Ureter (tissue), 1 donor: ENCODE results near the gene AKR1B1. TPM values are rescaled to one million over a fixed set of nuclear protein-coding genes. Genes with fewer than 3 reads are reported as not detected.

Source experiments
- DNase-seq: peaks from one replicate; pipeline ENCODE4 v3.0.0-alpha.2; 2020; ENCODE audit warnings: low spot score
- total RNA-seq: library from RNA; stranded (reverse); gene quantifications from one replicate; pipeline ENCODE4 v1.2.4, GENCODE V29; 2023
- donor health status: DM: yes; HTN: yes; CAD: no.

Gene AKR1B1
- total RNA-seq, 1 donor from 2014 or later = 66.6 TPM

- no peak for DNase-seq
These were observed 14.5 kb downstream of the AKR1B1 start for GRCh38 chr7:134444198-134444960.

GRCh38 chr7:134443396-134444070, 15.4 kb downstream of the AKR1B1 start:
- DNase-seq = no peak

- no peak for DNase-seq
These were observed 16.3 kb downstream of the AKR1B1 start for GRCh38 chr7:134442441-134443220.

- DNase-seq = no peak
These were observed 17.6 kb downstream of the AKR1B1 start for GRCh38 chr7:134441264-134441663.

- DNase-seq = peak; percentile 10
These were observed 18.4 kb downstream of the AKR1B1 start for GRCh38 chr7:134440476-134440875.

- peak; percentile 36 for DNase-seq
These were observed 18.8 kb downstream of the AKR1B1 start for GRCh38 chr7:134440067-134440466.

GRCh38 chr7:134438946-134439345, 20.0 kb downstream of the AKR1B1 start:
- DNase-seq = no peak

- no peak for DNase-seq
These were observed 23.6 kb downstream of the AKR1B1 start for GRCh38 chr7:134435161-134435920.

- DNase-seq = no peak
These were observed 24.2 kb downstream of the AKR1B1 start for GRCh38 chr7:134434701-134435100.

- DNase-seq = no peak
These were observed 25.5 kb downstream of the AKR1B1 start for GRCh38 chr7:134433430-134433829.

GRCh38 chr7:134432296-134433152, 26.4 kb downstream of the AKR1B1 start:
- peak; percentile 88 for DNase-seq

- no peak for DNase-seq
These were observed 27.1 kb downstream of the AKR1B1 start for GRCh38 chr7:134431815-134432214.

GRCh38 chr7:134429481-134429880, 29.4 kb downstream of the AKR1B1 start:
- DNase-seq = no peak

GRCh38 chr7:134428942-134429341, 30.0 kb downstream of the AKR1B1 start:
- no peak for DNase-seq

GRCh38 chr7:134427896-134428295, 31.0 kb downstream of the AKR1B1 start:
- no peak for DNase-seq

- no peak for DNase-seq
These were observed 33.1 kb downstream of the AKR1B1 start for GRCh38 chr7:134425777-134426176.

GRCh38 chr7:134422638-134423037, 36.3 kb downstream of the AKR1B1 start:
- DNase-seq = no peak

GRCh38 chr7:134422008-134422407, 36.9 kb downstream of the AKR1B1 start:
- DNase-seq = no peak

GRCh38 chr7:134420424-134421125, 38.3 kb downstream of the AKR1B1 start:
- DNase-seq = peak; percentile 53

GRCh38 chr7:134419875-134420274, 39.0 kb downstream of the AKR1B1 start:
- DNase-seq = no peak
